Keratinocyte (primary cell): Measurements from ENCODE around the gene OPN1MW.

Experiments used
- EZH2 ChIP-seq: IDR thresholded peaks from one replicate; pipeline ENCODE4 v1.6.1; 2012; ENCODE audit warnings: inconsistent platforms, mild to moderate bottlenecking, low read length, moderate library complexity
- TF ChIP-seq, protein P1 (sequence below), 3 experiments: IDR thresholded peaks in 1 of 3; conservative IDR thresholded peaks in 1 of 3; optimal IDR thresholded peaks in 1 of 3; 2 replicates in 2 of 3; 3 replicates in 1 of 3; pipeline versions ENCODE3 to v1.5.1; 2011; ENCODE audit warnings: low read length in 3 of 3, mild to moderate bottlenecking in 3 of 3, moderate library complexity in 2 of 3, control low read depth in 1 of 3, inconsistent platforms in 1 of 3; ENCODE audit not compliant: insufficient read depth in 2 of 3; ENCODE audit errors: extremely low read depth in 1 of 3

DNA sequence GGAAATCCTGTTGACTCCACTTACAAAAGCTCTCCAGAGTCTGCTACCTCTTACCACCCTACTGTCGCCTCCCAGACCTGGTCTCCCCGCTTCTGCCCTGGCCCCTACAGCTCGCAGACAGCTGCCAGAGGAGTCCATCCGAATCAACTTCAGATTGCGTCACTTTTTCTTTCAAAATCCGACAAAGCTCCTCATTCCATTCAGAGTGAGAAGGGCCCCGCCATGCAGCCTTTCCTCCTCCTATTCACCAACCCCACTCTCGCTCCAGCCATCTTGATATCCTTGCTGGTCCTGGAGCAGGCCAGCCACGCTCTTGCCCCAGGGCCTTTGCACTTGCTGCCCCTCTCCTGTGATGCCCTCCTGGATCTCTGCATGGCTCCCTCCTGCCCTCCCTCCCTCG is 43.5 kb upstream of the OPN1MW start:
- TF ChIP-seq, protein P1, sequence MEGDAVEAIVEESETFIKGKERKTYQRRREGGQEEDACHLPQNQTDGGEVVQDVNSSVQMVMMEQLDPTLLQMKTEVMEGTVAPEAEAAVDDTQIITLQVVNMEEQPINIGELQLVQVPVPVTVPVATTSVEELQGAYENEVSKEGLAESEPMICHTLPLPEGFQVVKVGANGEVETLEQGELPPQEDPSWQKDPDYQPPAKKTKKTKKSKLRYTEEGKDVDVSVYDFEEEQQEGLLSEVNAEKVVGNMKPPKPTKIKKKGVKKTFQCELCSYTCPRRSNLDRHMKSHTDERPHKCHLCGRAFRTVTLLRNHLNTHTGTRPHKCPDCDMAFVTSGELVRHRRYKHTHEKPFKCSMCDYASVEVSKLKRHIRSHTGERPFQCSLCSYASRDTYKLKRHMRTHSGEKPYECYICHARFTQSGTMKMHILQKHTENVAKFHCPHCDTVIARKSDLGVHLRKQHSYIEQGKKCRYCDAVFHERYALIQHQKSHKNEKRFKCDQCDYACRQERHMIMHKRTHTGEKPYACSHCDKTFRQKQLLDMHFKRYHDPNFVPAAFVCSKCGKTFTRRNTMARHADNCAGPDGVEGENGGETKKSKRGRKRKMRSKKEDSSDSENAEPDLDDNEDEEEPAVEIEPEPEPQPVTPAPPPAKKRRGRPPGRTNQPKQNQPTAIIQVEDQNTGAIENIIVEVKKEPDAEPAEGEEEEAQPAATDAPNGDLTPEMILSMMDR (optimal IDR thresholded peaks at IDR 0.05 in 1 of 3, IDR thresholded peaks at IDR 0.05 in 1 of 3, conservative IDR thresholded peaks at IDR 0.05 in 1 of 3; ENCODE audit: extremely low read depth in 1 of 3, insufficient read depth in 2 of 3, low read length in 3 of 3) = no peak
- TF ChIP-seq EZH2 = no peak
